Daoy (cell line): Measurements from ENCODE around the gene CYP2W1. TPM values are rescaled to one million over a fixed set of nuclear protein-coding genes. Genes with fewer than 3 reads are reported as not detected.

Experiments
- DNase-seq: peaks from one replicate; pipeline ENCODE4 v3.0.0-alpha.2; 2015; ENCODE audit warnings: low read depth
- total RNA-seq: library from RNA; depleted of rRNA; stranded (reverse); fragments of >200 nt; shearing (Covaris generic); gene quantifications from 2 replicates; pipeline ENCODE4 v1.2.3, GENCODE V29; 2014

Gene CYP2W1
- total RNA-seq, 1 experiment from 2014 or later = not detected

DNA sequence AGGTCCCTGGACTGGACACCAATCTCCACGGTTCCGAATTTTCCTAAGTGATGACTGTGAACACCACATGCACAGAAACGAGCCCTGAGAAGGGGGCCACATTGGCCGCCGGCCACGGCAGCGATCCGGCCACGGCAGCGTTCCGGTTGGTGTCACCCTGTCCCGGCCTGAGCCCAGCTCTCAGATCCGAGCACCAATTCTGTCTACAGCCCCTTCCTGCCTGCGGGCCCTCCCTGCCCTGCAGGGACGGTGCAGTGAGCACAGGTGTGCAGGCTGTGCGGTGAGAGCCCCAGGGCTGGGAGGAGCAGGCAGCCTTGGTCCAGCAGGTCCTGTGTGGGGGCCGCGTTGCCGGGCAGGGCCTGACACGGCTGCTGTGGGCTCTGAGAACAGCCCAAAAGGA is 31.7 kb downstream of the CYP2W1 start:
- DNase-seq = no peak

DNA sequence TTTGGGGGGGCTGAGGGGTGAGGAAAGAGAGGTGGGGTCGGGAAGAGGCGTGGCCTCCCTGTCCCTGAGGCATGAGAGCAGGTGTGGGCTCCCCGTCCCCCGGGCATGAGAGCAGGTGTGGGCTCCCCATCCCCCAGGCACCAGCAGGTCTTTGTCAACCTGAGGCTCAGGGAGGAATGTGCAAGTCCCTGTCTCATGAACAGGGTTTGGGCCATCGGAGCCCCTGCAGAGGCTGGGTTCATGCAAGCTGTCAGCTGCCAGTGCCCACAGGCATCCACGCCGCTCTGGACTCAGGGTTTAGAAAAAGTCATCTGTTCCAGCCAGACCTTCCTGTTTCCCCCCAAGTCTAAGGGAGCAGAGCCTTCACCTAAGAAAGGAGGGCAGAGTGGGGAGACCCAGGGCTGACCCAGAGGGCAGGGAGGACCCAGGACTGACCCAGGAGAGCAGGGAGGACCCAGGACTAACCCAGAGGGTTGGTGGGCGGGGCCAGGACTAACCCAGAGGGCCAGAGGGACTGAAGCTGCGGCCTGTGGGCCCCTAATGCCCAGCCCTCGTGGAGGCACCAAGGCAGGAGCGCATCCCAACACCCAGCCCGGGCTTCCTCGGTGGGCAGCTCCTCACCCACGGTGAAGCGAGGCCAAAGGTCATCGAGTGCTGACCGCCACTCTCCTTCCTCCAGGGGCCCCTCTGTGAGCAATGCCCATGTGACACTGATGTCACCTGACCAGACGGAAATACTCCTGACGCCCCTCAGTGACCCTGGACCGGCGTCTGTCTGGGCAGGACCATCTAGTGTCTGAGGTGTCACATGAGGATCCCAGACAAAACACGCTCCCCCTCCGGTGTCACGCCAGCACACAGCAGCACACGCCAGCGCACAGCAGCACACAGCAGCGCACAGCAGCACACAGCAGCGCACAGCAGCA is 32.5 kb downstream of the CYP2W1 start:
- DNase-seq = no peak

DNA sequence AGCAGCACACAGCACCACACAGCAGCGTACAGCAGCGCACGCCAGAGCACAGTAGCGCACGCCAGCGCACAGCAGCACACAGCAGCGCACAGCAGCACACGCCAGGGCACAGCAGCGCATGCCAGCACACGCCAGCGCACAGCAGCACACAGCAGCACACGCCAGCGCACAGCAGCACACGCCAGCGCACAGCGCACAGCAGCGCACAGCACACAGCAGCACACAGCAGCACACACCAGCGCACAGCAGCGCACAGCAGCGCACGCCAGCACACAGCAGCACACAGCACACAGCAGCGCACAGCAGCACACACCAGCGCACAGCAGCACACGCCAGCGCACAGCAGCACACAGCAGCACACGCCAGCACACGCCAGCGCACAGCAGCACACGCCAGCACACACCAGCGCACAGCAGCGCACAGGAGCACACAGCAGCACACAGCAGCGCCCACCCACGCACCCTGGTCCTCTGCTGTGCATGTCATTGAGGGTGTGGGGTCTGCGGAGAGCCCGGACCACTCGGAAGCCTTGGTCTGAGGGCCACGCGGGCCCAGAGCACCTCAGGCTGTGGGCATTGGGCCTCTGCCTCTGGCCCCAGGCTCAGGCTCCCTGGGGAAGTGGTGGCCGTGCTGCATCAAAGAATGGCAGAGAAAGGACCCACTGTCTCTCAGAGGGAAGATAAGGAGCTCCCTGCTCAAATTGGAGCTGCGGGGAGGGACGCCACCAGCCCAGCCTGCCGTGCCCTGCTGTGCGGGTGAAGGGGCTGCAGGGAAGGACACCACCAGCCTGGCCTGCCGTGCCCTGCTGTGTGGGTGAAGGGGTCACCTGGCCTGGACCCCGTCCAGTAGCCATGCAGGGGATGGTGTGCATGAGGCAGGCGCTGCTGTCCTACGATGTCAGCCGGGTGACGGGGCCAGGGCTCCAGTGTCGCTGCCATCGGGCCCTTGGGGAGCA is 33.9 kb downstream of the CYP2W1 start:
- no peak for DNase-seq

DNA sequence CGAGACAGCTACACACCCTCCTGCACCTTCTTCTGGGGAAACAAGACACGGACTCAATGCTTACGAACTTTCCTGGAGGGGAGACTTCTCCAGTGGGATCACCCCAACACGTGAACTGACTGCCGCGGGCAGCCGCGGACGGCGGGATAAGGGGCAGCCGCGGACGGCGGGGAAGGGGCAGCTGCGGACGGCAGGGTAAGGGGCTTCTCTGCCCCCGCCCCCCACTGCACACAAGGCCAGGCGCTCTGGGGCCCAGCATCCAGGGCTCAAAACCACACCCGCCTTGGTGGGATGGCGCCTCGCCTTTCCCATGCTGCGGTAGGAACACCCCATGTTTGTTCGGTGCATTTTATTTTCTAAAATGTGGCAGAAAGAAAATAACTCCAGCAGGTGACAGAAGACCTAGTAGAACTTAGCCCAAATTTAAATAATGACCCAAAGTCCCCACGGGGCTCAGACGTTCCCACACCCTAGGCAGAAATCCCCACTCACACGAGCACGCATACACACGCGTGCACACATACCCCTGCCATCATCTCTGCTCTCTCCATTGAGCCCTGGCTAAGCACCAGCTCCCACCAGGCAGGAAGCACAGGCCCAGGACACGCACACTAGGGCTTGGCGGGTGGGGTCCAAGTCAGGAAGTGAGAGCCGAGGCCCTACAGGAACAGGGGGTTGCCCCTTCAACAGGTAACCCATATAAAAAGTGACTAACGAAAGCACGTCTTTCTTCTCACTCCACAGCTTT is 34.8 kb downstream of the CYP2W1 start:
- DNase-seq = no peak

DNA sequence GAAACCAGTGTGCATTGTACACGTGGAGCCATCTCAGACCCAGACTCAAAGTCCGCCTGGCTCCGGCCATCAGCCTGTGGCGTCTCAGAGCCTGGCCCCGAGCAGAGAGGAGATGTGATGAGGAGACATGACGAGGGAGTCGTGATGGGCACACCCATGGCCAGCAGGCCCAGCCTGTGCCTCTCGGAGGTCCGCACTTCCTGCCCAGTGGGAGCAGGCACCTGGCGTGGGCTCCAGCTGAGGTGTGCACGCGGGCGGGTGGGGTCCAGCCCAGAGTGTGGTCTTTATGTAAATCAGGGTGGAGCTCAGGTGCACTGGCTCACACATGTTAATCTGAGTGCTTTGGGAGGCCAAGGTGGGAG is 35.3 kb downstream of the CYP2W1 start:
- no peak for DNase-seq

DNA sequence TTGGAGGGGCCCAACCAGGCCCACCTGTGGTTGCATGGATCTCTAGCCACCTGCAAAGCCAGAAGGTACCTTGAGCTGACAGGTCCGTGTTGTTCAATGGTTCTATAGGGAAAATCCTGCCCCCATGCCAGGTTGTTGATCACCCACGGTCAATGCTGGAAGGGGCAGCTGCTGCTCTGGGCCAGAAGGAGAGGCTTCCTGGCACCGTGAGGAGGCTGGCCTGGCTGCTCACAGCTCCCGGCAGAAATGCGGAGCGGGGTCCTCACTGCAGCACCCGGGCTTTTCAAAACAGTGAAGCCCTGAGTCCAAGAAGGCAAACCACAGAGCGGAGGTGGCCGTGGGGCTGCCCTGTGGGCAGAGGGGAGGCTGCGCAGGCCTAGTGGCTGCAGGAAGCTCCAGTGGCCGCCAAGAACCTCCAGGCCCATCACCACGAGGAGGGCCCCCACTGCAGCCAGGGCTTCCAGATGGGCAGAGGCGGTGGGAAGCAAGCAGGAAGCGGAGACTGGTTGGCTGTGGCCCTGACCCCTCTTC is 36.3 kb downstream of the CYP2W1 start:
- no peak for DNase-seq

- DNase-seq = no peak
Observed at GRCh38 chr7:1019789-1020610, 37.0 kb downstream of the CYP2W1 start.

DNA sequence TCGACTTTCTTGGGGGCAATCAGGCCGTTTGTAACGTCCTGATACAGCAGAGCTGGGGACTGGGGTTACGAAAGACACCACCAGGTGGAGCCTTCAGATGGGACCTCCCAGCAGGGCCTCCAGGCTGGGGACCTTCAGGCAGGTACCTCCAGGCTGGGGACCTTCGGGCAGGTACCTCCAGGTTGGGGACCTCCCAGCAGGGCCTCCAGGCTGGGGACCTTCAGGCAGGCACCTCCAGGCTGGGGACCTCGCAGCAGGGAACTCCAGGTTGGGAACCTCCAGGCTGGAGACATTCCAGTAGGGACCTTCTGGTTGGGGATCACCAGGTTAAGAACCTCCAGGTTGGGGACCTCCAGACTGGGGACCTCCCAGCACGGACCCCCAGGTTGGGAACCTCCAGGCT is 37.9 kb downstream of the CYP2W1 start:
- DNase-seq = no peak

DNA sequence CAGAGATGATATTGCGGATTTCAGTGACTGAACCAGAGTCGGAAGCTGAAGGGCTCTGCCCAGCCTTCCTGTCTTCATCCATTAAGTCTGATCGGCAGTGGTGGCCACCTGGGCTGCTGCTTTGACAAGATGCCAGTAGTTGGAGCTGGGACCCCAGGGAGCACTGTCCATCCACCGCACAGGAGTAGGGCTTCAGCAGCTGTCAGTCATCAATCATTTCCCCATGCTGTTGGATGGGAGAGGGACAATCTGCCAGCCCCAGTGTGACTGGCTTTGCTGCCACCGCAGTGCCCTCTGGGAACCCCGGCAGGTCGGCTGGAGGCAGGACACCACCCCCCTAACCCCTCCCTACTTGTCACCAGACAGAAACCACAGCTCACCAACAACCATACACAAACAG is 38.4 kb downstream of the CYP2W1 start:
- no peak for DNase-seq

DNA sequence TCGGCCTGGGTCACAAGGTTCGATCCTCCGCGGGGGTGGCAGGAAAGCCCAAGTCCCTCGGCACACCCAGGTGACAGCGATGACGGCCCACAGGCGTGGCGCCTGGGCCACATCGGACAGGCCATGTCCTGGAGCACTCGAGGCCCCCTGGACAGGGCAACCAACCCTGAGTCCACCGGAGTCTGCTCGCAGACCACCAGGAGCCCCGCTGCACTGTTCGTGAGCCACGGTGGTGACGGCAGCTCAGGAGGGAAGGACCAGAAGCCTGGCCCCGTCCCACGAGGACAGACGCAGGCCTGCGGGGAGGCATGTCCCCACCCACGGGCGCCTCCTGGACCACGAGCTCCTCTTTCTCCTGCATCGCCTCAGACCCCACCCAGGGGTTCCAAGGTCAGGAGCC is 39.0 kb downstream of the CYP2W1 start:
- DNase-seq = no peak

DNA sequence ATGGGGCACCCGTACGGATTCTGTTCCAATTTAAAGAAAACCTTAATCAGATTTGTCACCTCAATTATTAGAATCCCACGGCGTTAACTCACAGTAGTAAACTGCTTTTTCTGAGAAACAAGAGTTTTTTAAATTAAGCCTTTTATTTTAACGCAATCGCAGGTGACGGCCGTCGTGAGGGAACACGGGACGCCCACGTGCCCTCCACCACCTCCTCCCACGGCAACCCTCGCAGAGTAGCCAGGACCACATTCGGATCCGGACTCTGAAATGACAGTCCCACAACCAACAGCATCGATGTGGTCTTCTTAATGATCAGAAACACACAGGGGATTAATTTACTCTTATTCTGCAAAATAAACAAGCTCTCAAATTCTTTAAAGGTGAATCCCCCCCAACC is 39.4 kb downstream of the CYP2W1 start:
- no peak for DNase-seq

GRCh38 chr7:1022801-1023465 is 40.0 kb downstream of the CYP2W1 start:
- DNase-seq = no peak

GRCh38 chr7:1024331-1024841 is 41.4 kb downstream of the CYP2W1 start:
- no peak for DNase-seq

GRCh38 chr7:1024876-1025742 is 42.1 kb downstream of the CYP2W1 start:
- DNase-seq = no peak

- no peak for DNase-seq
Observed at GRCh38 chr7:1025743-1026581, 43.0 kb downstream of the CYP2W1 start.

DNA sequence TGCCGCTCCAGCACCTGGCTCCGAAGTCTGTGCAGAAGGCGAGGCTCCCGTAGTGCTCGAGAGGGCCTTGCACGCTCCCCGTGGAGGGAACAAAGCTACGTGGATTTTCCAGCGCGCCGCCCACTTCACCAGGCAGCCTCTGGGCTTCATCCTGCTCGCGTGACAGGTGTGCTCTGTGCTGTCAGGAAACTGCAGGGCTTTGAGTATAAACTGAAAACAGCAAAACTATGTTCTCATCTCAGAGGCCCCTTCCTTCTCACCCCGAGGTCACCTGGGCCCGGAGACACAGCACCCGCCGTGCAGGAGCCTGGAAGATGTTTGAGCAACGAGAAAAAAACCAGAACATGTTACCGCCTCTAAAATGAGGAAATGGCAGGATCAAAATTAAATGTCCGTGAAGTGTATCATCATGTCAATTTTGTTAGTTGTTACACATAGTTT is 43.8 kb downstream of the CYP2W1 start:
- DNase-seq = no peak

DNA sequence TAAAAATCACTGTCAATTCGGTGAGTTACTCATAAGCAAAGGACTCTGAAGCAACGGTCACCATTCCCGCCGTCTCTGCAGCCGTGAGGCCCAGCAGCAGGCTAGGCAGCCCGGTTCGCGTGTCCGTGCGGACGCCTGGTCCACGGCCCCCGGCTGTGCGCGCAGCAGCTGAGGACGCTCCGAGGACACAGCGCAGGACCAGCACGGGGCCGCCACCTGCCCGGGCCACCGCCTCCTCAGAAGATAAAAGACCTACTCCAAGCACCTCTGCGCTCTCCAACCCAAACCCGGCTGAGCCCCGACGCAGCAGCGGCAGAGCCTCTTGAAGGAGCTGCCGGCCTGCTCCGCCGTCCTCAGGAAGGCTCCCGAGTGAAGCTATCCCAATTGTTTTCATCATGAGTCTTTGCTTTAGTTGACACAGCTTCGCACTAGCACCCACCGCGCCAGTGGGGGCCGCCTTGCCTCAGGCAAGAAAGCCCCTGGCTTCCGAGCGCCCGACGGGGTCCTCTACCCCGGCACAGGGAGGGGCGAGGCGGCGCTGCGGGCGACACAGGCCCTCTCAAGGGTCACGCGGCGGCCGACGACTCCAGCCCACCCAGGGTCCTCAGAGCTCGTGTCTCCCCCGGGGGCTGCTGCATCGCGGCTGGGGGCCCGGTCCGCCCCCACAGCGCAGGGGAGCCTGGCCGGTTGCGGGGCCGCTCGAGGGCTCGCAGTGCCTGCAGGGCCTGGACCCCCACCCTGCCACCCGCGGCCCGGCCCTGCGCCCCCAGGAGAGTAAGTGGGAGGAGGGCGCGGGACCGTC is 44.5 kb downstream of the CYP2W1 start:
- peak; percentile 33 for DNase-seq
